ENCODE data around the gene CENPX. TPM values are rescaled to one million over a fixed set of nuclear protein-coding genes. Genes with fewer than 3 reads are reported as not detected.

CENPX gene
- total and polyA plus RNA-seq, 2 of the 13 experiments (the other 11 are each of a cell fraction or from before 2014, with no cell fraction given): 92.7 to 170 TPM

DNA sequence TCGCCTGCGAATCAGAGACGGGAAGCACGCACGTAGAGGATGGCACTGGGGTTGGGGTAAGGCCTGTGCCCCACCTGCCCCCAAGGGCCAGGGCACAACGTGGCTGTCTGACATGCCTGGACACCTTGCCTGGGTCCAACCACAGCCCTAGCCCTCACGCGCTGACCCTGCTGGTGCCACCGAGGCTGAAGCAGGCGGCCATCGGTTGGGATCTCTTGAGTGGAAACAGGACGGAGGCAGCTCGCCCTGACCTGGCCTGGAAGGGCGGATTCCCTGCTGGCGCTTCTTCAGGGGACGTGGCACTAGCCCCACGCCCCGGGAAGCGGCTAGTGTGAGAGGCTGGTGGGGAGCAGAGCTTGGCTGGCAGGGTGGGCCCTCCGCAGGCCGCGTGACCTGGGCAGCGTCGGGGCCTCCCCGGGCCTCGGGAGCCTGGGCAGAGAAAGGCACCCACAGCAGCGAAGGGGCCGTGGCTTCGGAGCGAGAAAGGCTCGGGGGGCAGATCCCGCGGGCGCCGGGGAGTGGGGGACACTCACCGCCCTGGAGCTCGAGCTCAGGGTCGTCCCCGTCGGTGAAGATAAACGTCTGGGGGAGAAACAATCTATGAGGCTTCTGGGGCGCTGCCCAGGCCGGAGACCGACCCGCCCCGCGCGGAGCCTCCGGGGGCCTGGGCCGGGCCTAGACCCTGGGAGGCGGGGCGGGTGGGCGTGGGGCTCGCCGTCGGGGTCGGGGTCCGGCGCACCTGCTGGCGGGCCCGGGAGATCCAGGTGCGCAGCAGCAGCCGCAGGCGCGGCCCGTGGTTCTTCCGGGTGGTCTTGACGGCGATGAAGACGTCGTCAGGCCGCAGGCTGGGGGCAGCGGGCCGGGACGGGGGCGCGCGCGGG lies 28.3 kb upstream of the CENPX start (continued):
- TF ChIP-seq ZNF460 (CRISPR knock-in tag; IDR thresholded peaks at IDR 0.05; ENCODE audit: borderline replicate concordance) (no peak), ZNF331 (CRISPR knock-in tag; IDR thresholded peaks at IDR 0.05) (no peak), SNAI1 (CRISPR knock-in tag; IDR thresholded peaks at IDR 0.05; ENCODE audit: borderline replicate concordance) (0 out of 2 replicates have a peak, but pooled peaks have one; percentile 28), HOXA7 (CRISPR knock-in tag; IDR thresholded peaks at IDR 0.05) (no peak), MATR3 (CRISPR knock-in tag; IDR thresholded peaks at IDR 0.05) (no peak), RORA (CRISPR knock-in tag; IDR thresholded peaks at IDR 0.05) (no peak), PRDM4 (CRISPR knock-in tag; IDR thresholded peaks at IDR 0.05; ENCODE audit: borderline replicate concordance) (no peak), ZNF224 (CRISPR knock-in tag; IDR thresholded peaks at IDR 0.05) (no peak), U2AF1 (optimal IDR thresholded peaks at IDR 0.05; ENCODE audit: low read depth, low read length) (no peak), SRY (CRISPR knock-in tag; IDR thresholded peaks at IDR 0.05) (no peak), ZNF251 (CRISPR knock-in tag; IDR thresholded peaks at IDR 0.05) (no peak), ZNF235 (CRISPR knock-in tag; IDR thresholded peaks at IDR 0.05; ENCODE audit: borderline replicate concordance) (no peak), WIZ (CRISPR knock-in tag; IDR thresholded peaks at IDR 0.05) (peak; percentile 74), RAD51 (IDR thresholded peaks at IDR 0.05; ENCODE audit: borderline replicate concordance) (no peak), ZIK1 (CRISPR knock-in tag; IDR thresholded peaks at IDR 0.05; ENCODE audit: borderline replicate concordance, low read depth) (no peak), MTA3 (CRISPR knock-in tag; IDR thresholded peaks at IDR 0.05) (no peak), ZNF496 (CRISPR knock-in tag; IDR thresholded peaks at IDR 0.05; ENCODE audit: insufficient replicate concordance) (no peak), ZNF629 (CRISPR knock-in tag; conservative IDR thresholded peaks at IDR 0.05) (no peak), ZNF451 (CRISPR knock-in tag; IDR thresholded peaks at IDR 0.05) (no peak; the same call in 1 of the 2 replicates), ELF4 (CRISPR knock-in tag; IDR thresholded peaks at IDR 0.05; ENCODE audit: borderline replicate concordance) (no peak)
- TF ChIP-seq, protein P1, sequence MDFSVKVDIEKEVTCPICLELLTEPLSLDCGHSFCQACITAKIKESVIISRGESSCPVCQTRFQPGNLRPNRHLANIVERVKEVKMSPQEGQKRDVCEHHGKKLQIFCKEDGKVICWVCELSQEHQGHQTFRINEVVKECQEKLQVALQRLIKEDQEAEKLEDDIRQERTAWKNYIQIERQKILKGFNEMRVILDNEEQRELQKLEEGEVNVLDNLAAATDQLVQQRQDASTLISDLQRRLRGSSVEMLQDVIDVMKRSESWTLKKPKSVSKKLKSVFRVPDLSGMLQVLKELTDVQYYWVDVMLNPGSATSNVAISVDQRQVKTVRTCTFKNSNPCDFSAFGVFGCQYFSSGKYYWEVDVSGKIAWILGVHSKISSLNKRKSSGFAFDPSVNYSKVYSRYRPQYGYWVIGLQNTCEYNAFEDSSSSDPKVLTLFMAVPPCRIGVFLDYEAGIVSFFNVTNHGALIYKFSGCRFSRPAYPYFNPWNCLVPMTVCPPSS (IDR thresholded peaks at IDR 0.05): no peak
- TF ChIP-seq, protein P2, sequence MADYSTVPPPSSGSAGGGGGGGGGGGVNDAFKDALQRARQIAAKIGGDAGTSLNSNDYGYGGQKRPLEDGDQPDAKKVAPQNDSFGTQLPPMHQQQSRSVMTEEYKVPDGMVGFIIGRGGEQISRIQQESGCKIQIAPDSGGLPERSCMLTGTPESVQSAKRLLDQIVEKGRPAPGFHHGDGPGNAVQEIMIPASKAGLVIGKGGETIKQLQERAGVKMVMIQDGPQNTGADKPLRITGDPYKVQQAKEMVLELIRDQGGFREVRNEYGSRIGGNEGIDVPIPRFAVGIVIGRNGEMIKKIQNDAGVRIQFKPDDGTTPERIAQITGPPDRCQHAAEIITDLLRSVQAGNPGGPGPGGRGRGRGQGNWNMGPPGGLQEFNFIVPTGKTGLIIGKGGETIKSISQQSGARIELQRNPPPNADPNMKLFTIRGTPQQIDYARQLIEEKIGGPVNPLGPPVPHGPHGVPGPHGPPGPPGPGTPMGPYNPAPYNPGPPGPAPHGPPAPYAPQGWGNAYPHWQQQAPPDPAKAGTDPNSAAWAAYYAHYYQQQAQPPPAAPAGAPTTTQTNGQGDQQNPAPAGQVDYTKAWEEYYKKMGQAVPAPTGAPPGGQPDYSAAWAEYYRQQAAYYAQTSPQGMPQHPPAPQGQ (CRISPR knock-in tag; IDR thresholded peaks at IDR 0.05; ENCODE audit: borderline replicate concordance): no peak

All from HepG2 (cell line).